IgD-negative memory B cell (primary cell): ENCODE measurements around the gene RADIL. TPM values are rescaled to one million over a fixed set of nuclear protein-coding genes. Genes with fewer than 3 reads are reported as not detected.
A peak's percentile ranks its signal among the peaks of the same experiment; 100 is the strongest.

Experiments used
- H3K27ac Mint-ChIP-seq, 3 donors: one replicate each; pipeline ENCODE4 v1.8.0; 2020 to 2022; ENCODE audit warnings: mild to moderate bottlenecking in 3 of 3, mixed read lengths in 3 of 3, moderate library complexity in 1 of 3
- H3K27me3 Mint-ChIP-seq: one replicate; pipeline ENCODE4 v1.8.0; 2021; ENCODE audit warnings: mixed read lengths
- H3K36me3 Mint-ChIP-seq: one replicate; pipeline ENCODE4 v1.8.0; 2020; ENCODE audit warnings: mild to moderate bottlenecking, mixed read lengths
- H3K4me1 Mint-ChIP-seq, 3 donors: one replicate each; pipeline ENCODE4 v1.8.0; 2020 to 2022; ENCODE audit warnings: mixed read lengths in 3 of 3, mild to moderate bottlenecking in 1 of 3
- H3K4me3 Mint-ChIP-seq, 4 donors: one replicate each; pipeline ENCODE4 v1.8.0; 2020 to 2022; ENCODE audit warnings: mild to moderate bottlenecking in 4 of 4, mixed read lengths in 4 of 4, moderate library complexity in 3 of 4
- H3K9me3 Mint-ChIP-seq, 3 donors: one replicate each; pipeline ENCODE4 v1.8.0; 2020 to 2021; ENCODE audit warnings: mixed read lengths in 3 of 3, mild to moderate bottlenecking in 1 of 3
- polyA plus RNA-seq: library from polyadenylated mRNA; unstranded; fragments of 300-500 nt; fragmentation: Illumina TruSeq; gene quantifications from one replicate; pipeline ENCODE4 v1.2.3, GENCODE V29; 2021

Gene RADIL
- polyA plus RNA-seq, 1 donor from 2014 or later: not detected

- Mint-ChIP-seq H3K9me3 (no peaks in the 10 kb centered on the region), H3K4me1 (no peaks in the 10 kb centered on the region), H3K36me3 (no peaks in the 10 kb centered on the region), H3K4me3 (no peak overlapping the region), H3K27ac (no peak overlapping the region), H3K27me3 (peaks cover 13% of the 10 kb centered on the region)
These were observed 63.7 kb downstream of the RADIL start for GRCh38 chr7:4819560-4820404.

- peaks cover 3% of the 10 kb centered on the region for H3K36me3 Mint-ChIP-seq
- no peak overlapping the region for H3K27ac Mint-ChIP-seq
- H3K4me1 Mint-ChIP-seq: no peaks in the 10 kb centered on the region
- H3K9me3 Mint-ChIP-seq: peaks cover 0 to 2% (median 0%) of the 10 kb centered on the region in 3 donors
- H3K4me3 Mint-ChIP-seq: no peak overlapping the region
- peaks cover 24% of the 10 kb centered on the region for H3K27me3 Mint-ChIP-seq
These were observed 65.3 kb downstream of the RADIL start for GRCh38 chr7:4818000-4818794.

- Mint-ChIP-seq H3K9me3 (peaks cover 2 to 6% (median 2%) of the 10 kb centered on the region in 3 donors), H3K27me3 (peaks cover 30% of the 10 kb centered on the region), H3K36me3 (peaks cover 4% of the 10 kb centered on the region), H3K27ac (no peak overlapping the region), H3K4me3 (no peak overlapping the region), H3K4me1 (peaks cover 0 to 1% (median 0%) of the 10 kb centered on the region in 3 donors)
These were observed 66.2 kb downstream of the RADIL start for GRCh38 chr7:4817178-4817901.

GRCh38 chr7:4816419-4817080 lies 67.0 kb downstream of the RADIL start:
- H3K27me3 Mint-ChIP-seq: peaks cover 27% of the 10 kb centered on the region
- H3K4me1 Mint-ChIP-seq: peaks cover 0 to 1% (median 0%) of the 10 kb centered on the region in 3 donors
- H3K9me3 Mint-ChIP-seq: peaks cover 2 to 6% (median 2%) of the 10 kb centered on the region in 3 donors
- no peak overlapping the region for H3K4me3 Mint-ChIP-seq
- peaks cover 4% of the 10 kb centered on the region for H3K36me3 Mint-ChIP-seq
- H3K27ac Mint-ChIP-seq: no peak overlapping the region

- Mint-ChIP-seq H3K36me3 (peaks cover 4% of the 10 kb centered on the region), H3K27ac (no peak overlapping the region), H3K9me3 (peaks cover 2 to 6% (median 2%) of the 10 kb centered on the region in 3 donors), H3K4me1 (peaks cover 0 to 1% (median 0%) of the 10 kb centered on the region in 3 donors), H3K4me3 (no peak overlapping the region), H3K27me3 (peaks cover 31% of the 10 kb centered on the region)
These were observed 67.7 kb downstream of the RADIL start for GRCh38 chr7:4815609-4816418.

- Mint-ChIP-seq H3K27me3 (peaks cover 38% of the 10 kb centered on the region), H3K9me3 (peaks cover 2 to 6% (median 2%) of the 10 kb centered on the region in 3 donors), H3K27ac (no peak overlapping the region), H3K4me3 (no peak overlapping the region), H3K4me1 (peaks cover 0 to 3% (median 1%) of the 10 kb centered on the region in 3 donors), H3K36me3 (peaks cover 4% of the 10 kb centered on the region)
These were observed 68.4 kb downstream of the RADIL start for GRCh38 chr7:4815121-4815520.

GRCh38 chr7:4814433-4814832 lies 69.1 kb downstream of the RADIL start:
- Mint-ChIP-seq H3K4me3 (no peak overlapping the region), H3K27ac (no peak overlapping the region), H3K4me1 (peaks cover 0 to 5% (median 4%) of the 10 kb centered on the region in 3 donors), H3K36me3 (peaks cover 4% of the 10 kb centered on the region), H3K27me3 (peaks cover 39% of the 10 kb centered on the region), H3K9me3 (peaks cover 2 to 6% (median 2%) of the 10 kb centered on the region in 3 donors)

- Mint-ChIP-seq H3K27me3 (peaks cover 39% of the 10 kb centered on the region), H3K27ac (no peak overlapping the region), H3K9me3 (peaks cover 2 to 6% (median 2%) of the 10 kb centered on the region in 3 donors), H3K4me1 (peaks cover 0 to 7% (median 5%) of the 10 kb centered on the region in 3 donors), H3K4me3 (peak overlapping the region in 2 of 4 donors; percentile 57 to 90), H3K36me3 (peaks cover 4% of the 10 kb centered on the region)
These were observed 73.8 kb downstream of the RADIL start for GRCh38 chr7:4809666-4810065.

- H3K36me3 Mint-ChIP-seq: peaks cover 3% of the 10 kb centered on the region
- peaks cover 0 to 7% (median 5%) of the 10 kb centered on the region in 3 donors for H3K4me1 Mint-ChIP-seq
- H3K27ac Mint-ChIP-seq: no peak overlapping the region
- H3K4me3 Mint-ChIP-seq: peak overlapping the region in 3 of 4 donors; percentile 63 to 90 (median 87)
- peaks cover 37% of the 10 kb centered on the region for H3K27me3 Mint-ChIP-seq
- H3K9me3 Mint-ChIP-seq: peaks cover under 1 to 6% (median 2%) of the 10 kb centered on the region in 3 donors
These were observed 74.4 kb downstream of the RADIL start for GRCh38 chr7:4809091-4809591.

GRCh38 chr7:4808565-4808964 lies 75.0 kb downstream of the RADIL start:
- peaks cover 35% of the 10 kb centered on the region for H3K27me3 Mint-ChIP-seq
- peak overlapping the region in 1 of 4 donors; percentile 9 for H3K4me3 Mint-ChIP-seq
- H3K27ac Mint-ChIP-seq: no peak overlapping the region
- peaks cover 0 to 6% (median 2%) of the 10 kb centered on the region in 3 donors for H3K9me3 Mint-ChIP-seq
- H3K4me1 Mint-ChIP-seq: peaks cover 0 to 7% (median 5%) of the 10 kb centered on the region in 3 donors
- H3K36me3 Mint-ChIP-seq: peaks cover 1% of the 10 kb centered on the region

GRCh38 chr7:4808026-4808425 lies 75.5 kb downstream of the RADIL start:
- peaks cover 1% of the 10 kb centered on the region for H3K36me3 Mint-ChIP-seq

GRCh38 chr7:4807598-4808016 lies 75.9 kb downstream of the RADIL start:
- Mint-ChIP-seq H3K27me3 (peaks cover 26% of the 10 kb centered on the region), H3K27ac (no peak overlapping the region), H3K4me1 (peaks cover 0 to 7% (median 4%) of the 10 kb centered on the region in 3 donors), H3K4me3 (no peak overlapping the region), H3K9me3 (peaks cover 0 to under 1% (median under 1%) of the 10 kb centered on the region in 3 donors), H3K36me3 (peaks cover under 1% of the 10 kb centered on the region)

More at GRCh38 chr7:4808026-4808425, 75.5 kb downstream of the RADIL start:
- Mint-ChIP-seq H3K27ac (no peak overlapping the region), H3K27me3 (peaks cover 30% of the 10 kb centered on the region), H3K9me3 (peaks cover 0 to 4% (median 2%) of the 10 kb centered on the region in 3 donors), H3K4me1 (peaks cover 0 to 7% (median 5%) of the 10 kb centered on the region in 3 donors), H3K4me3 (no peak overlapping the region)

- no peaks in the 10 kb centered on the region for H3K36me3 Mint-ChIP-seq
- no peak overlapping the region for H3K4me3 Mint-ChIP-seq
- peaks cover 0 to 7% (median 4%) of the 10 kb centered on the region in 3 donors for H3K4me1 Mint-ChIP-seq
- no peak overlapping the region for H3K27ac Mint-ChIP-seq
- no peaks in the 10 kb centered on the region for H3K9me3 Mint-ChIP-seq
- peaks cover 25% of the 10 kb centered on the region for H3K27me3 Mint-ChIP-seq
These were observed 76.4 kb downstream of the RADIL start for GRCh38 chr7:4806983-4807597.
